Measurements from ENCODE around the gene DGKB.

DGKB gene

GRCh38 chr7:14195079-14195478, 707.5 kb downstream of the DGKB start:
- DNase-seq, result no peak

DNA sequence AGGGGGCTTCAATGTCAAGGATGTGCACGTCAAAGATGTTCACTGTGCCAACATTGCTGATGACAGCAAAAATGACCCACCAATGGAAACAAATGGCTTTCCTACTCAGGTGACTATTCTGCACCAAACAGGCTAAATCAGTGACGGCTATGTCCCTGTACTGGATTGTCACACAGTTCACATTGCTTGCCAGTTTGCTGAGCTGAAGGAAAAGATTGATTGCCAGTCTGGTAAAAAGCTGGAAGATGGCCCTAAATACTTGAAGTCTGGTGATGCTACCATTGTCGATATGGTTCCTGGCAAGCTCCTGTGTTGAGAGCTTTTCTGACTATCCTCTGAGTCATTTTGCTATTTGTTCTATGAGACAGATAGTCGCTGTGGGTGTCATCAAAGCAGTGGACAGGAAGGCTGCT, 710.9 kb downstream of the DGKB start:
- DNase-seq, result no peak

GRCh38 chr7:14184292-14184864, 718.2 kb downstream of the DGKB start:
- no peak for DNase-seq

GRCh38 chr7:14179781-14180180, 722.8 kb downstream of the DGKB start:
- DNase-seq, result no peak

DNA sequence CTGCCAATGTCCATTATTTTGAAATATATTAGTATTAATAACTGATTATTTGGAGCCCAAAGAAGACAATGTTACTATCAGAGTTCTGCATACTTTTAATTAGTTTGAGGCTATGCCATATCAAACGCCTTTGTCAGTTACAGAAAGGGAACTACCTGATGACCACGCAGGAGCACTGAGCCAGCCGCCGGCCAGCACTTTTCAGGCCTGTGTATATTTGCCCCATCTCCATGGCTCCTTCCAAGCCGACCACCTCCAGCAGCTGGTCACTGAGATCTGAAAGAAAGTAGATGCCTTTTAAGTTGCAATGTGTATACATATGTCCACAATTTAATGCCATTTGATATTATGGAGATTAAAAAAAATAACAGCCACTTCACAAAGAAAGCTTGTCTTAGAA, 724.7 kb downstream of the DGKB start:
- no peak for DNase-seq

- no peak for DNase-seq
These were observed 731.7 kb downstream of the DGKB start for GRCh38 chr7:14170872-14171271.

GRCh38 chr7:14158111-14158510, 744.4 kb downstream of the DGKB start:
- no peak for DNase-seq

GRCh38 chr7:14156436-14156835, 746.1 kb downstream of the DGKB start:
- no peak for DNase-seq

DNA sequence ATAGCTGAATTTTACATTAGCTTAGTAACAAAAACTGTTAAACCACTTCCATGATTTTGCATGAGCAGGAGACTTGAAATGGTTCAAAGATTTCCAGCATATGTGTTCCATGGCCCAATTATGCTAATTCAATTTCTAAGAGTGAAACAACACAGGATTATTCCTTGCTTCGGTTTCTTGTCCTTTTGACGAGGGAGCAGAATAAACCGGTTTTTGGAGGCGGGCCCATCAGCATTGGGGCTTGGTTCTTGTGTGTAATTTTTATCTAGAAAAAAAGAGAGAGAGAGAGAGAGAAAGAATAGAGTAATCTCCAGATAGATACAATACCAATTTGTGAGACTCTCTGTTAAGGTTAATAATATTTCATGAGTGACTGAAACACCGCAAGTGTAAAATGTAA, 753.6 kb downstream of the DGKB start:
- DNase-seq, result no peak

- DNase-seq, result no peak
These were observed 755.0 kb downstream of the DGKB start for GRCh38 chr7:14147532-14147931.

DNA sequence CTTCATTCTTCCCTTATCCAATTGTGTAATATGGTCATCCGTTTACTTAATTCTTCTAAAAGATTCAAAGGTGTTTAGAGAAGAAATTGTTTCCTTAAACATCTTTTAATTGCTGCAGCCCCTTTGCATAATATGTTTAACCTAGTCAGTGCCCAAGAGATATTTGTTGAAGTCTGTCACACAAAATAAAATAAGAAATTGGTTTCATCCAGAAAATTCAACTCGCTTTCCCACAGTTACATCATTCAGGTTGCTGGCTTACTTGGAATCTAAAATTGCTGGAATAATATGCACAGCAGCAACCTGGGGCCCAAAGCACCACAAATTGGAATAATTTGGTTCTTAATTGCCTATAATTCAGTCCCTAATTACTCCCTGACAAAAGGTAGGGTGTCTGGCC, 758.0 kb downstream of the DGKB start:
- no peak for DNase-seq

DNA sequence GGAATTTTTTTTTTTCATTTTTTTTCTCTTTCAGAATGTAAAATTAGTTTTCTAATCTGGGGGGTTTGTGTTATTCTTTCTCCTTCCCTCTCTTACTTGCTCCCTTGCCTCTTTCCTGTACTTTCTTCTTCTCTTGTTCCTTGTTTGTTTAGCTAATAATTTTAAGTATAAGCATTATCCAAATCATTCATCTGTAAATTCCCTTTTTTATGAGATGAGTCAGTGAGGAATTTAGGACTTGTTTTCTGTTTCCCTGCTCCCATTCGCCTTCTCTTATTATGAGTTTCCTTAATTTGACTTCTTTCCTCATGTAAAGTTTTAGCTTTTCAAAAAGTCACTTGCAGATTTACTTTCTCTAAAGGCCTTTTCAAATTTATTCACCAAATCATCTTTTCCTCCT, 758.4 kb downstream of the DGKB start:
- no peak for DNase-seq

- DNase-seq, result no peak
These were observed 764.9 kb downstream of the DGKB start for GRCh38 chr7:14137676-14138075.

- no peak for DNase-seq
These were observed 768.8 kb downstream of the DGKB start for GRCh38 chr7:14133752-14134151.

- no peak for DNase-seq
These were observed 776.6 kb downstream of the DGKB start for GRCh38 chr7:14125998-14126397.

DNA sequence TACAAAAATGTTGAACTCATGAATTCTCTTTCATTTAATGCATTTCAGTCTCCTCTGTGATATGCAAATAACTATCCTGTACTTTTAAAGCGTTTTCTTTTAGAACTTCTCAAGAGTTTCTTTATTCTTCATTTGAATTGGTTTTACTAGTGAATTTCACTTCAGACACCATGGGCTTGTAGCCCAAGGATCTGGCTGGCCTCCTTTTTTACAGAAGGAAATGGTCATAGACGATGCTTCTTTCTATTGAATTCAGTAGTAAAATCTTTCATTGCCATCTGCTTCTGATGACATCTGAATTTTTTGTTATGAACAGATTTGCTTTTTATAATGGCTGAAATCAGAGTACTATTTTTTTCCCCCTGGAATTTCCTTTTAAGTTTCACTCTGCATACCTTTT, 777.8 kb downstream of the DGKB start:
- DNase-seq, result no peak

GRCh38 chr7:14123923-14124322, 778.6 kb downstream of the DGKB start:
- DNase-seq, result no peak

DNA sequence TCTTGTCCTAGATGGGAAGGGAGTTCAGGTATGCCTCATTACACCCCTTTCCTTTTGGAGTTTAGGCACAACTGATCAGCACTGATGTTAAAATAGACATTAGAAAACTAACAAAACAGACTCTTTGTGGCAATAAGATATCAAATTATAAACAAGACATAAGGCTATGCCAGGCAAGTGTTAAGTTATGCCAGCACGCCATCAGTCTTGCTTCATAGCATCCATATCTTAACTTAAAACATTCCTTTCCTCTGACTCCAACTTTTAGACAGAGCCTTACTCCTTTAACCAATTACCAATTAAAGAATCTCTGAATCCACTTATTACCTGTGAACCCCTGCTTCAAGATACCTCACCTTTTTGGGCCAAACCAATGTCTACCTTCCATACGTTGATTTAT, 786.9 kb downstream of the DGKB start:
- DNase-seq, result no peak

GRCh38 chr7:14104861-14105260, 797.7 kb downstream of the DGKB start:
- no peak for DNase-seq

GRCh38 chr7:14096159-14096558, 806.4 kb downstream of the DGKB start:
- DNase-seq, result no peak

DNA sequence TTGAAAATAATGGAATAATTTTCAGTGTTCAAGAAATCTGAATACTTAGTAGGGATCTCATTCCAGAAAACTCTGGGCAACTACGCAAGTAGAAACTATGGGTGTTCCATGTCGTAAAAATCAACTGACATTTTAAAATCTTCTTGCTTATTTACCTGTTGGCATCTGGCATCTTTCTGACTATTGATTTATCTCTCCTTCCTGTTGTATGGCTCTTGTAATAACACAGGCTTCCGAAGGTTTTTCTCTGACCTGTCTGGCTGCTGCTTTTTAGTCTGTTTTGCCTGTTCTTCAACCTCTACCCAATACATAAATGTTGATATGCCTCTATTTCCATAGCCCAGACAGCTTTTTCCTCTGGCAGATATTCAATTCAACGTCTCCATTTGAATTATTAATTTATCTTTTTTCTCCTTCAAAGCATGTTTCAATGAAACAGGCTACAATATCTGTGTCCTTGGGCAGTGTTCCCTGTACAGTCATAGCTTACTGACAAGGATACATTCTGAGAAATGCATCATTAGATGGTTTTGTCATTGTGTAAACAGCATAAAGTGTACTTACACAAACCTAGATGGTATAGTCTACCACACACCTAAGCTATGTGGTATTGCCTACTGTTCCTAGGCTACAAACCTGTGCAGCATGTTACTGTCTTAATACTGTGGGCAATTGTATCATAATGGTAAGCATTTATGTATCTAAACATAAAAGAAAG, 807.2 kb downstream of the DGKB start:
- DNase-seq, result no peak

Measured in right forelimb (tissue), 1 donor.